ENCODE data around the gene TMEM41A. TPM values are rescaled to one million over a fixed set of nuclear protein-coding genes. Genes with fewer than 3 reads are reported as not detected.

Gene TMEM41A
- total RNA-seq, 1 donor: 16.4 TPM

Other genes with a start within 250 kb of the TMEM41A start
- 4.0 TPM for gene EHHADH, start 245.0 kb downstream of the TMEM41A start, total RNA-seq
- 5.4 TPM for gene MAP3K13, start 135.9 kb downstream of the TMEM41A start, total RNA-seq
- under 0.01 TPM for gene LIPH, start 53.6 kb upstream of the TMEM41A start, total RNA-seq
- 9.4 TPM for gene SENP2, start 87.3 kb upstream of the TMEM41A start, total RNA-seq